Heart right ventricle (tissue), 16 donors: ENCODE data around the gene ITGA1. TPM values are rescaled to one million over a fixed set of nuclear protein-coding genes. Genes with fewer than 3 reads are reported as not detected.

Experiments used
- ATAC-seq, 8 donors: fragments of 200-7000 bp; cut with Tn5 transposase; one replicate each; pipeline ENCODE4 v1.9.1; 2020; ENCODE audit warnings: mild to moderate bottlenecking in 8 of 8, moderate library complexity in 8 of 8, moderate number of reproducible peaks in 1 of 8
- DNase-seq, 2 donors: peaks; one replicate each; pipeline ENCODE4 v3.0.0-alpha.2; 2020
- H3K27ac ChIP-seq, 10 donors: fragments of 200-600 bp; sonication (generic) in 2 of 10; one replicate each; pipeline versions ENCODE4 v1.5.0 to v1.8.0; 2020 to 2022; ENCODE audit warnings: mild to moderate bottlenecking in 3 of 10
- H3K27me3 ChIP-seq, 7 donors: fragments of 200-600 bp; one replicate each; pipeline ENCODE4 v1.8.0; 2021 to 2022; ENCODE audit warnings: mild to moderate bottlenecking in 2 of 7
- H3K36me3 ChIP-seq, 9 donors: fragments of 200-600 bp; sonication (generic) in 1 of 9; one replicate each; pipeline versions ENCODE4 v1.5.0 to v1.8.0; 2020 to 2022; ENCODE audit warnings: mild to moderate bottlenecking in 2 of 9
- H3K4me1 ChIP-seq, 9 donors: fragments of 200-600 bp; sonication (generic) in 1 of 9; one replicate each; pipeline versions ENCODE4 v1.5.0 to v1.8.0; 2020 to 2022; ENCODE audit warnings: mild to moderate bottlenecking in 4 of 9
- H3K4me3 ChIP-seq, 10 donors: fragments of 200-600 bp; sonication (generic) in 2 of 10; one replicate each; pipeline versions ENCODE4 v1.5.0 to v1.8.0; 2020 to 2022; ENCODE audit warnings: mild to moderate bottlenecking in 7 of 10, moderate library complexity in 2 of 10
- H3K9me3 ChIP-seq, 11 donors: fragments of 200-600 bp in 10 of 11; sonication (generic) in 2 of 11; one replicate each; pipeline versions ENCODE4 v1.5.0 to v1.8.0; 2013 to 2022; ENCODE audit warnings: mild to moderate bottlenecking in 2 of 11, control low read depth in 1 of 11, moderate library complexity in 1 of 11
- CTCF ChIP-seq, 9 donors: fragments of 200-600 bp; sonication (generic) in 2 of 9; IDR thresholded peaks; one replicate each; pipeline versions ENCODE4 v1.5.0 to v1.8.0; 2021 to 2022; ENCODE audit warnings: antibody characterized with exemption in 9 of 9, mild to moderate bottlenecking in 5 of 9, moderate library complexity in 1 of 9
- WGBS, 2 donors: extraction: QIAGEN DNeasy Blood & Tissue Kit; methylation state at CpG; one replicate each; pipeline ENCODE4 v1.1.7; 2013; ENCODE audit warnings: inconsistent platforms in 1 of 2; 5-methylcytosine and 5-hydroxymethylcytosine counted together
- intact Hi-C, 10 donors: fragments of 100-400 bp; cut with DNase I; formaldehyde crosslinking; loops; one replicate each; pipeline versions ENCODE4 v1.11.1 to v1.14.2; 2022
- polyA plus RNA-seq, 2 donors: library from polyadenylated mRNA; stranded (reverse); fragments of 200-250 nt; gene quantifications; one replicate each; pipeline ENCODE4 v1.2.3, GENCODE V29; 2013
- total RNA-seq, 10 donors: library from RNA; stranded (reverse); fragmentation: NEBNext Ultra II Directional in 3 of 10; extraction: Animal tissue kit (Norgen Biotek cat#: 25700) in 3 of 10; gene quantifications; one replicate each; pipeline versions ENCODE4 v1.2.1 to v1.2.4, GENCODE V29; 2021 to 2023
- donor health status: Arrhythmogenic right ventricular cardiomyopathy.
- donor health status: ischemic (EF 13 %, LVEDD 7.1; RV severe dilation, severe dysfunction).
- donor health status: healthy with polysubstance abuse.
- donor health status: DM: no; HTN: yes; CAD: no.
- donor health status: DM: no; HTN: no; CAD: no.
- donor health status: ischemic (EF 25% LVEDD 6.9; RV normal size, moderate dysfunction).
- donor health status: ischemic (EF 25% LVEDD 5.7; RV mildly dilated, moderate dysfunction).
- donor health status: healthy.
- donor health status: DM: yes; HTN: yes; CAD: no.
- donor health status: Ischemic cardiomyopathy.
- donor health status: ischemic (EF 35%, LVEDD 5.7; RV mildly dilated, moderate dysfunction).
- donor health status: nonischemic (EF 11% LVEDD 7.7; RV severe dilation, severe dysfunction).
- donor health status: DM: yes; HTN: yes; CAD: no.
- donor health status: PGD.
- donor health status: ischemic (EF 29% LVEDD 5.4; RV normal size, mild dysfunction).
- donor health status: nonischemic (EF 23%, LVEDD 6.1; RV moderate dilation, normal function).

ITGA1 gene
- total and polyA plus RNA-seq, 12 donors = 7.7 to 48.2 (median 24.3) TPM

DNA sequence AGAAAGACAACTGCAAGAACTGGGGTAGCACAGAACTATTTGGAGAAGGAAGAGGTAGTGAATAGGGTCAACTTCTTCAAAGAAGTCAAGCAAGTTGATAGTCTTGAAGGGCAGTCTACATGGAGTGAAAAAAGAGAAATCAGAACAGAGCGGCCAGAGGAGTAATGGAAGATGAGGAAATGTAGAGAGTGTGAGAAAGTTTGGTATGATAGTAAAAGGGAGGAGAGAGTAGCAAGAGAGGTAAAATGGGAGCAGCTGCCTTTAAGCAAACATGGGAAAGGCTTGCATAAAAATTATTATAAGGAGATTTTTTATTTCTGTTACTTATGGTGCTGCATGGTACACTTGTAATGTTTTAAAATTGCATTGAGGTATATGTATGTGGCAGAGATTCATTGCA is 208.2 kb downstream of the ITGA1 start:
- ATAC-seq (no peak), DNase-seq (no peak)
- Histone ChIP-seq H3K36me3 (no peaks in the 10 kb centered on the region), H3K4me1 (no peaks in the 10 kb centered on the region), H3K4me3 (no peak overlapping the region), H3K9me3 (no peaks in the 10 kb centered on the region), H3K27ac (no peak overlapping the region), H3K27me3 (no peaks in the 10 kb centered on the region)
- no peak for TF ChIP-seq CTCF (IDR thresholded peaks at IDR 0.05)
- intact Hi-C loops = no loop called here
- 97 to 98% methylated on average over 1 of the region's 1 CpG for WGBS, 2 donors

DNA sequence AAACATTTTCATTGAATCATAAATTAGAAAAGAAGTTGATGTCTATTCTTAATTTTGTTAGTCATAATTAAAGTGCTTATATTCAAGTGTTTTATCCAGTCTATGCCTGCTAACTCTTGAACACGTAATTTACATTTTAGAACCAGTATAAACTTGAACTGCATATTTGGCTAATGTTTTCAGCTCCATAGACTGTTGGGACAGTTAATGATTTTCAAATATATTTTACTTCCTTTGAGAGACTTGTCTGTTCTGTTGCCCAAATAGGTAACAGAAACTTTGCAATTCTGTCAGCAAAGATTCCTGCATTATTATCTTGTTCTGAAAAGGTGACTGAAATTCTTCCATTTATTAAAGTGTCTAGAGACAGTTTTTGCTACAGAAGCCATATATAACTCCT is 209.3 kb downstream of the ITGA1 start:
- DNase-seq (no peak), ATAC-seq (no peak)
- intact Hi-C loops = no loop called here
- no peaks in the 10 kb centered on the region for H3K9me3 ChIP-seq
- no peak overlapping the region for H3K4me3 ChIP-seq
- H3K4me1 ChIP-seq = no peaks in the 10 kb centered on the region
- TF ChIP-seq CTCF (IDR thresholded peaks at IDR 0.05) = no peak
- WGBS, 2 donors = 90 to 92% methylated on average over 1 of the region's 1 CpG
- H3K27me3 ChIP-seq = no peaks in the 10 kb centered on the region
- H3K36me3 ChIP-seq = no peaks in the 10 kb centered on the region
- H3K27ac ChIP-seq = no peak overlapping the region

DNA sequence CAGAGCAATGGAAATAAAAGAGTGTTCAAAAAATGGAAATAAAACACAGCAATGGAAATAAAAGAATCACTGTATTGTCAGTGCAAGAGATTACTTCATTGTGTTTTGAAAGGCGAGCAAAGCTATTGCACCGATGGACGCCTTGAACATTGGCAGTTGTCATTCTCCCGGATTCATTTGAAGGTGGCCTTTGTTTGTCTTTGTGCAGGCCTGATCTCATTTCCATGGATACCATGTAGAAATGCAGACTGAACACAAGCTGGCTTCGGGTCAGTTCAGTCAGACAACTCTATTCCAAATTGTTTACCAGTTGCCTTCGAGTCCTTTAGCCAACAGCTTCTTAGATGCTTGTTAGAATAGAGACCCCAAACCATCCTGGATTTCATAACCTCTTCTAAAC is 209.7 kb downstream of the ITGA1 start:
- H3K36me3 ChIP-seq = no peaks in the 10 kb centered on the region
- DNase-seq (no peak), ATAC-seq (no peak)
- 73 to 78% methylated on average over 6 of the region's 6 CpGs for WGBS, 2 donors
- H3K27ac ChIP-seq = no peak overlapping the region
- H3K4me3 ChIP-seq = no peak overlapping the region
- H3K27me3 ChIP-seq = no peaks in the 10 kb centered on the region
- no peak for TF ChIP-seq CTCF (IDR thresholded peaks at IDR 0.05)
- no peaks in the 10 kb centered on the region for H3K9me3 ChIP-seq
- intact Hi-C loops = no loop called here
- H3K4me1 ChIP-seq = no peaks in the 10 kb centered on the region

DNA sequence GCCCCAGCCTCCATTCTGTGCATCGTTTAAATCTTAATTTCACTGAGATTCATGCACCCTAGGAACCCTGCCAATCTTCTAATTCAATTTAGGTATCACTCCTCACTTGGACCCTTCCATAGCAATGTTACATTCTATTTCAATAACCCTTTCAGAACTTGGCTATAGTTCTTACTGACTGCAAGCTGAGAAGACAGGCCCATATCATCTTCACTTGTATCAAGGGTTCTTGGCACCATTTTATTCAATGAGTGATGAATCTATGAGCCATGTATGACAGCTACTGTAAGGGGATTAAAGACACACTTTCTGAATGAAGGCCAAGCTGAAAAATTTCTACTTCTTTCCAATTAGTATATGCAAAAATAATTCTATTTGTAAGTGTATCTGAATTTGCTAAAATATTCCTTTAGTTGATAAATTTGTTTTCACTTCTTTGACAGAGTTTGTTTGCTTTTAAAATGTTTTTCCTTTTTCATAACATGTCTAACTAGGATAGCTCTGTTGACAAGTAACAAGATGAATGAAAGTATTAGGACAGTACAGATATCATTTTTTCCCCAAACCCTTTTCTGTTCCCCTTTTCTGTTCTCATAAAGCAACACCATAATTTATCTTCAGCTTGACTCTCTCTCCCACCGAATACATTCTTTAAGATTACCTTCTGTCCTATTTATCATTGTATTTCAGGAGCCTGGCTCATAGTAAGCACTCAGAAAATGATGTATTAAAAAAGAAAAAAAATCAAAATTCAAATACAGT is 211.0 kb downstream of the ITGA1 start:
- intact Hi-C loops = no loop called here

More for the DNA sequence above, 211.0 kb downstream of the ITGA1 start:
- Histone ChIP-seq H3K27ac (no peak overlapping the region), H3K27me3 (no peaks in the 10 kb centered on the region), H3K36me3 (no peaks in the 10 kb centered on the region), H3K4me1 (no peaks in the 10 kb centered on the region), H3K4me3 (no peak overlapping the region), H3K9me3 (no peaks in the 10 kb centered on the region)
- TF ChIP-seq CTCF (IDR thresholded peaks at IDR 0.05) = no peak
- WGBS, 2 donors = 69 to 81% methylated on average over 2 of the region's 2 CpGs
- ATAC-seq (no peak), DNase-seq (no peak)
